Pancreas (tissue), 10 donors: Measurements from ENCODE around the gene MAMLD1. TPM values are rescaled to one million over a fixed set of nuclear protein-coding genes. Genes with fewer than 3 reads are reported as not detected.

Source experiments
- ATAC-seq, 4 donors: fragments of 200-7000 bp; cut with Tn5 transposase; one replicate each; pipeline versions ENCODE4 v1.8.0 to v1.9.1; 2020; ENCODE audit warnings: mild to moderate bottlenecking in 4 of 4, moderate library complexity in 4 of 4
- DNase-seq, 6 donors: peaks; one replicate each; pipeline ENCODE4 v3.0.0-alpha.2; 2020
- FAIRE-seq: peaks from 2 replicates; lab custom pipeline; 2012; peaks lifted over from hg19 to GRCh38; lab: Jason Lieb, UNC
- H3K27ac ChIP-seq, 4 donors: fragments of 200-600 bp; sonication (generic); 1 replicate in 3 of 4; 2 replicates in 1 of 4; pipeline versions ENCODE4 v1.5.0 to v1.8.0; 2020
- H3K27me3 ChIP-seq, 4 donors: fragments of 200-600 bp; one replicate each; pipeline ENCODE4 v1.8.0; 2021
- H3K36me3 ChIP-seq, 3 donors: fragments of 200-600 bp; sonication (generic) in 1 of 3; one replicate each; pipeline versions ENCODE4 v1.5.0 to v1.8.0; 2020 to 2021
- H3K4me1 ChIP-seq, 3 donors: fragments of 200-600 bp; one replicate each; pipeline ENCODE4 v1.8.0; 2021
- H3K4me3 ChIP-seq, 4 donors: fragments of 200-600 bp; sonication (generic) in 2 of 4; one replicate each; pipeline versions ENCODE4 v1.5.0 to v1.8.0; 2020 to 2021
- H3K9me3 ChIP-seq, 4 donors: fragments of 200-600 bp; one replicate each; pipeline ENCODE4 v1.8.0; 2021
- WGBS, 2 donors: extraction: QIAGEN DNeasy Blood & Tissue Kit; methylation state at CpG; one replicate each; pipeline ENCODE4 v1.1.7; 2013; 5-methylcytosine and 5-hydroxymethylcytosine counted together
- intact Hi-C, 3 donors: fragments of 100-400 bp; cut with DNase I; formaldehyde crosslinking; loops; one replicate each; pipeline versions ENCODE4 v1.11.1 to v1.14.2; 2022
- polyA plus RNA-seq, 2 donors: library from polyadenylated mRNA; stranded (reverse); fragments of 200-250 nt; gene quantifications; one replicate each; pipeline ENCODE4 v1.2.3, GENCODE V29; 2013
- total RNA-seq, 6 donors: library from RNA; stranded (reverse); fragmentation: NEBNext Ultra II Directional in 4 of 6; extraction: Animal tissue kit (Norgen Biotek cat#: 25700) in 4 of 6; gene quantifications; one replicate each; pipeline versions ENCODE4 v1.2.1 to v1.2.4, GENCODE V29; 2021 to 2023
- TF ChIP-seq, protein P1 (sequence below), 4 donors: fragments of 200-600 bp; sonication (generic) in 3 of 4; IDR thresholded peaks; one replicate each; pipeline versions ENCODE4 v1.5.0 to v1.8.0; 2021; ENCODE audit warnings: antibody characterized with exemption in 4 of 4
- donor health status: healthy with polysubstance abuse.
- donor health status: DM: no; HTN: no; CAD: no; lungs with moderate emphysema.
- donor health status: DM: no; HTN: no; CAD: no.
- donor health status: control.
- donor health status: control.
- donor health status: Bipolar disorder and iron deficiency.
- donor health status: DM: yes; HTN: yes; CAD: no.
- donor health status: DM: no; HTN: no; CAD: no.
- donor health status: DM: no; HTN: no; CAD: no.
- donor health status: DM: yes; HTN: yes; CAD: no.

The MAMLD1 gene
- total and polyA plus RNA-seq, 8 donors: 2.4 to 8.8 (median 3.5) TPM

DNA sequence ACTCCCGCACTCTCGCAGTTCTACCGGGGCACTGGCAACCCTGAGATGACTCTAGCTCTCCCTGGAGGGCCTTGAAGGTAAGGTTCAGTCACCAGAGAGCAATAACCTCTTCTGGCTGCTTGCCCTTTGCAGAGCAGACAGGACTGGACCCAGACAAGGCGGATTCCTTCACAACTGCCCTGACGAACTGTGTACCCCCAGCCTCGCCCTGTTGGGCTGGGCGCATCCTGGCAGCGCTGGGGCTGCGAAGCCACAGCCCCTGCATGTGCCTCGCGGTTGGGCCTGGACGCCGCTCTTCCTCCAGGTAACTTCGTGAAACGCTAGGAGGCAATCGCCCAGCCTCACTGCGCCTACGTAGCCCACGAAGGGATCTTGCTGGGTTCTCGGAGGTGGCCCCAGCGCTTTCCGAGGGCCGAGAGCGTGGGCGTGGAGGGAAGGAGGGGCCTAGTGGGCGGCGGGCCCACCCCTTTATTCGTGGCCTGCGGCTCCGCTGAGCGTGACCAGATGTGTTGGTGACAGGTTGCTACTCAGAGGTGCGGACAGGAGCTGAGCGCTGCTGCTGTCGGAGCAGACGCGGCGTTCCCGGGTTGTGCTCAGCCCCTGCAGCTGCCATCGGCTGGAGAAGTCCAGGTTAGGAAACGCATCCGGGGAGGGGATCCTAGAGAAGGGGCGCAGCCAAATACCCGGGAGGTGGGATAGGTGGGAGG is 1.9 kb upstream of the MAMLD1 start:
- Histone ChIP-seq H3K27me3 (no peaks in the 10 kb centered on the region), H3K27ac (no peak overlapping the region), H3K9me3 (no peaks in the 10 kb centered on the region), H3K4me3 (peak overlapping the region in 2 of 4 donors; percentile 49 to 60), H3K36me3 (no peaks in the 10 kb centered on the region), H3K4me1 (no peaks in the 10 kb centered on the region)
- WGBS, 2 donors: 12 to 31% methylated on average over 42 to 43 of the region's 43 CpGs
- intact Hi-C loops: no loop called here
- TF ChIP-seq, protein P1, sequence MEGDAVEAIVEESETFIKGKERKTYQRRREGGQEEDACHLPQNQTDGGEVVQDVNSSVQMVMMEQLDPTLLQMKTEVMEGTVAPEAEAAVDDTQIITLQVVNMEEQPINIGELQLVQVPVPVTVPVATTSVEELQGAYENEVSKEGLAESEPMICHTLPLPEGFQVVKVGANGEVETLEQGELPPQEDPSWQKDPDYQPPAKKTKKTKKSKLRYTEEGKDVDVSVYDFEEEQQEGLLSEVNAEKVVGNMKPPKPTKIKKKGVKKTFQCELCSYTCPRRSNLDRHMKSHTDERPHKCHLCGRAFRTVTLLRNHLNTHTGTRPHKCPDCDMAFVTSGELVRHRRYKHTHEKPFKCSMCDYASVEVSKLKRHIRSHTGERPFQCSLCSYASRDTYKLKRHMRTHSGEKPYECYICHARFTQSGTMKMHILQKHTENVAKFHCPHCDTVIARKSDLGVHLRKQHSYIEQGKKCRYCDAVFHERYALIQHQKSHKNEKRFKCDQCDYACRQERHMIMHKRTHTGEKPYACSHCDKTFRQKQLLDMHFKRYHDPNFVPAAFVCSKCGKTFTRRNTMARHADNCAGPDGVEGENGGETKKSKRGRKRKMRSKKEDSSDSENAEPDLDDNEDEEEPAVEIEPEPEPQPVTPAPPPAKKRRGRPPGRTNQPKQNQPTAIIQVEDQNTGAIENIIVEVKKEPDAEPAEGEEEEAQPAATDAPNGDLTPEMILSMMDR (IDR thresholded peaks at IDR 0.05): no peak
- no peak for ATAC-seq
- no peak for FAIRE-seq
- peak in 5 of 6 donors; percentile 2 to 64 (median 25) for DNase-seq

- no peaks in the 10 kb centered on the region for H3K36me3 ChIP-seq
- DNase-seq (peak in 5 of 6 donors; percentile 7 to 76 (median 32)), ATAC-seq (no peak), FAIRE-seq (no peak)
- no peaks in the 10 kb centered on the region for H3K27me3 ChIP-seq
- TF ChIP-seq, protein P1 (IDR thresholded peaks at IDR 0.05): no peak
- no peaks in the 10 kb centered on the region for H3K4me1 ChIP-seq
- 1 to 22% methylated on average over 37 of the region's 37 CpGs for WGBS, 2 donors
- H3K4me3 ChIP-seq: peak overlapping the region in 3 of 4 donors; percentile 38 to 60 (median 49)
- no peaks in the 10 kb centered on the region for H3K9me3 ChIP-seq
- intact Hi-C loops: no loop called here
- no peak overlapping the region for H3K27ac ChIP-seq
These were observed 1.3 kb upstream of the MAMLD1 start for GRCh38 chrX:150361777-150362351.

- peak overlapping the region; percentile 35 to 60 (median 44) for H3K4me3 ChIP-seq
- TF ChIP-seq, protein P1 (IDR thresholded peaks at IDR 0.05): no peak
- ATAC-seq (peak; percentile 34 to 60 (median 45)), FAIRE-seq (no peak), DNase-seq (peak; percentile 31 to 83 (median 52))
- WGBS, 2 donors: 0 to 31% methylated on average over 53 to 67 of the region's 67 CpGs
- intact Hi-C loops: no loop called here
- H3K27me3 ChIP-seq: no peaks in the 10 kb centered on the region
- no peaks in the 10 kb centered on the region for H3K36me3 ChIP-seq
- no peaks in the 10 kb centered on the region for H3K9me3 ChIP-seq
- no peaks in the 10 kb centered on the region for H3K4me1 ChIP-seq
- H3K27ac ChIP-seq: peak overlapping the region; percentile 35 to 87 (median 66)
These were observed 637 bp downstream of the MAMLD1 start for GRCh38 chrX:150363561-150364346.

GRCh38 chrX:150364347-150365050 is 1.4 kb downstream of the MAMLD1 start:
- no peak for FAIRE-seq
- Histone ChIP-seq H3K9me3 (no peaks in the 10 kb centered on the region), H3K4me3 (peak overlapping the region; percentile 35 to 60 (median 44)), H3K27ac (peak overlapping the region; percentile 35 to 87 (median 66)), H3K27me3 (no peaks in the 10 kb centered on the region), H3K4me1 (no peaks in the 10 kb centered on the region), H3K36me3 (no peaks in the 10 kb centered on the region)
- DNase-seq: peak; percentile 7 to 82 (median 36)
- TF ChIP-seq, protein P1 (IDR thresholded peaks at IDR 0.05): no peak
- 0 to 25% methylated on average over 57 to 66 of the region's 66 CpGs for WGBS, 2 donors
- peak; percentile 13 to 32 (median 20) for ATAC-seq
- intact Hi-C loops: no loop called here
